Nephron (organoid): ENCODE data around the gene VCX2.
"Not testable (repeated sequence)": the region's sequence is repeated elsewhere in the genome, so short reads cannot be mapped to it uniquely, and the experiment has no call there.

Experiments
- H3K27ac Mint-ChIP-seq, 3 experiments: 2 replicates each; pipeline ENCODE4 v1.8.0; 2020; ENCODE audit warnings: mixed read lengths in 3 of 3, mild to moderate bottlenecking in 2 of 3, moderate library complexity in 1 of 3
- H3K27me3 Mint-ChIP-seq: 2 replicates; pipeline ENCODE4 v1.8.0; 2021; ENCODE audit warnings: low read depth, mild to moderate bottlenecking, moderate library complexity, mixed read lengths
- H3K36me3 Mint-ChIP-seq: 2 replicates; pipeline ENCODE4 v1.8.0; 2020; ENCODE audit warnings: low read depth, mixed read lengths
- H3K4me1 Mint-ChIP-seq: 2 replicates; pipeline ENCODE4 v1.8.0; 2020; ENCODE audit warnings: mixed read lengths
- H3K4me3 Mint-ChIP-seq, 3 experiments: 2 replicates each; pipeline ENCODE4 v1.8.0; 2020; ENCODE audit warnings: mild to moderate bottlenecking in 3 of 3, mixed read lengths in 3 of 3, moderate library complexity in 2 of 3
- H3K9me3 Mint-ChIP-seq: 2 replicates; pipeline ENCODE4 v1.8.0; 2020; ENCODE audit warnings: mixed read lengths
- CTCF ChIP-seq, 3 experiments: fragments of 200-600 bp; sonication (generic); IDR thresholded peaks; one replicate each; pipeline ENCODE4 v1.5.0; 2021; ENCODE audit warnings: antibody characterized with exemption in 3 of 3; ENCODE audit not compliant: unreplicated experiment in 3 of 3

Gene VCX2

GRCh38 chrX:8126648-8127047, 44.4 kb downstream of the VCX2 start:
- H3K4me1 Mint-ChIP-seq, result no peaks in the 10 kb centered on the region
- no peak for TF ChIP-seq CTCF (IDR thresholded peaks at IDR 0.05; ENCODE audit: unreplicated experiment in 3 of 3)
- H3K27ac Mint-ChIP-seq, result no peak overlapping the region
- H3K9me3 Mint-ChIP-seq, result peaks cover 4% of the 10 kb centered on the region
- no peaks in the 10 kb centered on the region for H3K36me3 Mint-ChIP-seq
- no peak overlapping the region for H3K4me3 Mint-ChIP-seq
- peaks cover 8% of the 10 kb centered on the region for H3K27me3 Mint-ChIP-seq

- no peak for TF ChIP-seq CTCF (IDR thresholded peaks at IDR 0.05; ENCODE audit: unreplicated experiment in 3 of 3)
- H3K36me3 Mint-ChIP-seq, result no peaks in the 10 kb centered on the region
- no peak overlapping the region for H3K4me3 Mint-ChIP-seq
- peaks cover 8% of the 10 kb centered on the region for H3K27me3 Mint-ChIP-seq
- no peak overlapping the region for H3K27ac Mint-ChIP-seq
- H3K4me1 Mint-ChIP-seq, result no peaks in the 10 kb centered on the region
- H3K9me3 Mint-ChIP-seq, result peaks cover 4% of the 10 kb centered on the region
These were observed 45.0 kb downstream of the VCX2 start for GRCh38 chrX:8126092-8126491.

GRCh38 chrX:8125566-8125965, 45.5 kb downstream of the VCX2 start:
- no peak for TF ChIP-seq CTCF (IDR thresholded peaks at IDR 0.05; ENCODE audit: unreplicated experiment in 3 of 3)
- Mint-ChIP-seq H3K36me3 (no peaks in the 10 kb centered on the region), H3K27ac (no peak overlapping the region), H3K27me3 (peaks cover 8% of the 10 kb centered on the region), H3K4me1 (no peaks in the 10 kb centered on the region), H3K9me3 (peaks cover 4% of the 10 kb centered on the region), H3K4me3 (no peak overlapping the region)

- Mint-ChIP-seq H3K36me3 (no peaks in the 10 kb centered on the region), H3K4me1 (no peaks in the 10 kb centered on the region), H3K27me3 (peaks cover 13% of the 10 kb centered on the region), H3K4me3 (no peak overlapping the region), H3K27ac (no peak overlapping the region), H3K9me3 (peaks cover 6% of the 10 kb centered on the region)
- no peak for TF ChIP-seq CTCF (IDR thresholded peaks at IDR 0.05; ENCODE audit: unreplicated experiment in 3 of 3)
These were observed 48.5 kb downstream of the VCX2 start for GRCh38 chrX:8122538-8122937.

GRCh38 chrX:8121391-8121790, 49.7 kb downstream of the VCX2 start:
- not testable (repeated sequence) for H3K9me3 Mint-ChIP-seq, H3K4me3 Mint-ChIP-seq, H3K27ac Mint-ChIP-seq, H3K4me1 Mint-ChIP-seq, H3K27me3 Mint-ChIP-seq, H3K36me3 Mint-ChIP-seq
